CD4-positive, alpha-beta T cell treated with Interleukin-10 for 1 hour (primary cell): Measurements from ENCODE around the gene PNPLA5.
"Not testable (repeated sequence)": the region's sequence is repeated elsewhere in the genome, so short reads cannot be mapped to it uniquely, and the experiment has no call there.

ENCODE experiments used
- DNase-seq: peaks from one replicate; pipeline ENCODE4 v3.0.0-alpha.2; 2020

PNPLA5 gene

DNA sequence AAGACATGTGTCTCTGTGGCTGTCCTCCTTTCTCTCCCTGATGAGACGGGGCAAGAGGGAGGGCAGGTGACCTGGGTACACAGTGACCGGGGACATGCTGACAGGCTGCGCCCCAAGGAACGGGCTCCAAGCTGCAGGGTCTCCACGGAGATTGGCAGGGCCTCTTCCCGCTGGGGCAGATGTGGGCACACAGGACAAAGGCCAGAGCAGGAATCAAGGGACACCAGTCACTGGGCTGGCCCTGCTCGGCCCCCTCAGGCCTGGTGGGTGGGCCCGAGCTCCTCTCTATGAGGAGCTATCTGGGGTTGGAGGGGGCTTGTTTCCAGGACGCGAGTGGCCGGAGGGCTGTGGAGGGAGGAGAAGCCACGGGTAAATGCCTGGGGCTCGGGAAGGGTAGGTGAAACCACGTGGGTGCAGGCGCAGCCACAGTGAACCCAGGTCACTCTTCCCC is 11.2 kb downstream of the PNPLA5 start:
- no peak for DNase-seq

DNA sequence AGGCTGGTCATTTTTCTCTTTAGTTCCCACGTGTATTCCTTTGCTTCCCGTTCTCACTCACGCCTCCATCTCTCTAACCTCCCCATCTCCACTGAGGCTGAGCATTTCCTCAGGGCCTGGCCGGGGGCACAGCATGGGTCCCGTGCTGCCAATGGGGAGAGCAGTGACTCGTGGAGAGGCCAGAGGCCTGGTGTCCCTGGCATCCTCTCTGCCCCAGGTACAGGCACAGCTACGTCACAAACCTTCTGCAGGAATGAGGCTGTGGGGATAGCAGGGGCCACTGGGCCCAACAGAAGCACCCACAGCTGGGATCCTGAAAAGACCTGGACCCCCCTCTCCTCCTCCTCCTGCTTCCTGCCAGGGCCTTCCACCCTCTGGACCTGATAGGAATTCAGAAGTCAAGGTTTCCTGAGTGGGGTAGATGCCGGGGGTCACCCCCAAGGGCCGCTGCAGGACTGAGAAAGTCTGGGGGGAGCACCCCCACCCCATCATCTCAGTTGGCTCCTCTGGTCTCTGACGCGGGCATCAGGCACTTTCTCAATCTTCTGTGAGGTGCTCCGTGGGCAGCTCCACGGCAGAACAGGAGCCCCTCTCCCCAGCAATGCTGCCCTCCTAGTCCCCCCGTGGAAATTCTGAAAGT is 11.8 kb downstream of the PNPLA5 start:
- DNase-seq: no peak

GRCh38 chr22:43878831-43879550 is 12.8 kb downstream of the PNPLA5 start:
- no peak for DNase-seq

DNA sequence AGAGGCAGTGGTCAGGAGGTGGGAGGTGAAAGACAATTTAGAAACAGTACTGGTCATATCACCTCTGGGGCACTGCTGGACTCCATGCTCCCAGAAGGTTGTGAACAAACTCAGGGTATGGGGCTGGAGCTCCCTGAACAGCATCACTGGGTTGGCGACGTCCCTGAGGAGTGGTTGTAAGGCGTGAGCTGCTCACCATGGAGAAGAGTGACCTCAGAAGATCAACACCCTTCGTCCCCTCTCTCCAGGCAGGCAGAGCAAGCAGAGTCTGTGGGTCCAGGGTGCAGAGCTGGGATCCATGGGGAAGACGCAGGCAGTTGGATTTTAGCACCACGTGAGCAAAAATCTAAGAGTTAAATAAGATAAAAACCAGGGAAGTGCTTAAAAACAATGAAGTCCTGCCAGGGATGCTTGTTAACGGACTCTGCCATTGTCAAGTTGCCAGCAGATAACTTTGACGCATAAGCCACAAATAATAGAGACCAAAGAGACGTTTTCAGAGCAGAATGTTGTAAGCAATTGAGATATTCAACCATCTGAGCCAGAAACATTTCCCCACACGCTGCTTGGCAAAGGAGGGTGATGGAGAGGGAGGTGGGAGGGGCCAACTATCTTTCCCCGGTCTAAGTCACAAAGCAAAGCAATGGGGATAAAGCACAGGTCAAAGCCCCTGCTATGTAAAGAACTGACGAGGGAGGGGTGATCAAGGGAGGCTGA is 13.6 kb downstream of the PNPLA5 start:
- no peak for DNase-seq

GRCh38 chr22:43876866-43877509 is 14.8 kb downstream of the PNPLA5 start:
- no peak for DNase-seq

GRCh38 chr22:43869799-43870198 is 22.0 kb downstream of the PNPLA5 start:
- DNase-seq: no peak

DNA sequence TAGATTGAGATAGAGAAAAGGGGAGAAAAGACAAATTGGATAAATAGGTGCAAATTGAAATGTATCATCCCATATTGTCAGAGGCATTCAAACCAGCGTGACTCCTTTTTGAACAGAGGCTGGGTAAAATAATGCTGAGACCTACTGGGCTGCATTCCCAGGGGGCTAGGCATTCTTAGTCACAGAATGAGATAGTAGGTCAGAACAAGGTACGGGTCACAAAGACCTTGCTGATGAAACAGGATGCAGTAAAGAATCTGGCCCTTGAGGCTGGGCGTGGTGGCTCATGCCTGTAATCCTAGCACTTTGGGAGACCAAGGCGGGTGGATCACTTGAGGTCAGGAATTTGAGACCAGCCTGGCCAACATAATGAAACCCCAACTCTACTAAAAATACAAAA is 22.8 kb downstream of the PNPLA5 start:
- DNase-seq: not testable (repeated sequence)

GRCh38 chr22:43867839-43868635 is 23.8 kb downstream of the PNPLA5 start:
- DNase-seq: no peak

- no peak for DNase-seq
Observed at GRCh38 chr22:43862882-43863202, 29.0 kb downstream of the PNPLA5 start.

DNA sequence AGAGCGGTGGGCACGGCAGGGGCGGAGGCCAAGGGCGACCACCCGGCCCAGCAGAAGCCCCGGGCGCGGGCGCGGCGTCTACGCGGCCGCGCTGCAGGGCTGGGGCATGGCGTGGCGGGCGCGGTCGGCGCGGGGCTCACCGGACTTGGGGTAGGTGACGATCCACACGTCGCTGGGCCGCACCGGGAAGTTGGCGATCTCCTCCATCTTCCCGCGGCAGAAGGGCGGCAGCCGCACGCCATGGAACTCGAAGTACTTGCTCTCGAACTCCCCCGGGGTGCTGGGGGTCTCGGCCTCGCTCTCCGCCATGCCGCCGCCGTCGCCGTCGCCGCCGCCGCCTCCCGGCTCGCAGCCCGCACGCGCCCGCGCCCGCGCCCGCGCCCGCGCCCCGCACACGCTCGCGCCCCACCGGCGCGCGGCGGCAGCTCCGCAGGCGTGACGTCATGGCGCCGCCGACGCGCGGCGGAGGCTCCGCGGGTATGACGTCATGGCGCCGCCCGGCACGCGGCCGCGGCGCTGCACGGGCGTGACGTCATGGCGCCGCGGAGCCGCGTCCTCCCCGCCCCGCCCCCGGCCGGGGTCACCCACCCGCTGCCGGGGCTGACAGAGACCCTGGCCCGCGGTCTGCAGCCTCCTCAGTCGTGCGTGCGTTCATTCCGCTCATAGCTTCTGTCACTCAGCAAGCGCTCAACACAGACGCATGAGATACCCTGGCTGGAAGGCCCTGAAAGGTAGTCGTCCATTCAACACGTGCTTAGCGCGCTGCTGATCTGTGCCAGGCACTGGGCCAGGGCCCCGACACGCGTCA is 29.5 kb downstream of the PNPLA5 start, which contains the start of gene SULT4A1:
SULT4A1 (minus strand) TSS at position 440 of the 808 bp plus-strand sequence; CDS start at position 309, 131 bp downstream.
- DNase-seq: no peak

DNA sequence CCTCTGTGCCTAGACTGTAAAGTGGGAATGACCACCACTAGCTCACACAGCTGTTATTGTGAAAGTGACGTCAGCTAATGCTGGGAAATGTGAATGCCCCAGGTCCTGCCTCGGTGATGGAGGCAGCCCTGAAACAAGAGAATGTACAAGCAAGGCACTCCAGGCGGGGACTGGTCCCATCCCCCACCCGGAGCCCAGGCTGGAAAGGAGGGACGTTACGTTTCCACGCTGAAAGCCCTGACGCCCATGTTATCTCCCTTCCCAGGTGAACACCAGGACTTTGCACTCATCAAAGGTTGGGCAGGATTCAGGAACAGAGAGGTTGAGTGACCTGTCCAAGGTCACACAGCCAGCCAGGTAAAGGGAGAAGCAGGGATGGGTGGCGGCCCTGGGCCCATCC is 30.3 kb downstream of the PNPLA5 start:
- no peak for DNase-seq

GRCh38 chr22:43860831-43861230 is 31.0 kb downstream of the PNPLA5 start:
- DNase-seq: no peak

DNA sequence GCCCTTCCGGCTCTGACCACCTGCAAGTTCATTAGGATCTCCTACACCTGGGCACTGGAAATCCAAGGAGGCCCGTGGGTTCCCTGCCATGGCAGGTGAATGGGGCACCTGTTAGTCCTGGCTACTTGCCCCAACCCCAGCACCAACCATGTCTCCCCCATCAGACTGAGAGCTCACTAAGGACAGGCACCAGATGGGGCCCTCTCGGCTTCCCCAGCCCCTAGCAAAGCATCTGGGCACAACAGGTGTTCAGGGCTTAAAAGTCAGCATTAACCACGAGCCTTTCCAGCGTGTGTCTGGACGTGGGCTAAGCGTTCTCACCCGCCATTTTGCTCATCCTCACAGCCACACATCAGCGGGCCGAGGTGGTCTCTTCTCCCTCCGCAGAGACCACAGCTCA is 31.7 kb downstream of the PNPLA5 start:
- DNase-seq: no peak

DNA sequence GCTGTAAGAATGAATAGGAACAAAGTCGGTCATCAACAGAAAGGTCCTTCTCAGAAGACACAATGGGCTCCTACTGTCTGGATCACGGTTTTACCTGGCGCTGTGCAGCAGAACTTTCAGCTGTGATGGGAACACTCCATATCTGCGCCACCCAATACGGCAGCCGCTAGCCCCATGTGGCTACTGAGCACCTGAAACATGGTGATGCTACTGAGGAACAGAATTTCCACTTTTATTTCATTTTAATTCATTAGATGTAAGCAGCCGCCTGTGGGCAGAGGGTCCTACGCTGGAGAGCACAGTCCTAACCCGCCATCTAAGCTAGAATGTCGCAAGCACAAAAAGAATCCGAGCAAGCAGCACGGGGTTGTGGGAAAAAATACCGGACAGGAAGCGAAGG is 32.2 kb downstream of the PNPLA5 start:
- no peak for DNase-seq

DNA sequence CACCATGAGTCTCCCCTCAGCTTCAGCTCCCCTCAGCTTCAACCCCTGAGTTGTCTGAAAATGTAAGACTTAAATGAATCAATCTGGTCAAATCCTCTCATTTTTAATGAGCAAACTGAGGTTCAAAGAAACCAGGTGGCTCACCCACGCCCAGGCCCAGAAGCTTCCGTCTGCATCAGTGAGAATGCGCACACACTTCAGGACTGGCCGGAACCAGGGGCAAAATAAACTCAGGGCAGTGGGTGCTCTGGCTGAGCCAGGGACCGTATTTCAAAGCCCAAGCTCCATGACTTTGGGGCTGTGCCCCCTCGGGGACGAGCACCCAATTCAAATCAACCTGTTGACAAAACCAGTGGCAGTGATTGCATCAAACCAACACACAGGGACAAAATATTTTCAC is 32.6 kb downstream of the PNPLA5 start:
- DNase-seq: no peak

- no peak for DNase-seq
Observed at GRCh38 chr22:43858156-43858895, 33.5 kb downstream of the PNPLA5 start.

DNA sequence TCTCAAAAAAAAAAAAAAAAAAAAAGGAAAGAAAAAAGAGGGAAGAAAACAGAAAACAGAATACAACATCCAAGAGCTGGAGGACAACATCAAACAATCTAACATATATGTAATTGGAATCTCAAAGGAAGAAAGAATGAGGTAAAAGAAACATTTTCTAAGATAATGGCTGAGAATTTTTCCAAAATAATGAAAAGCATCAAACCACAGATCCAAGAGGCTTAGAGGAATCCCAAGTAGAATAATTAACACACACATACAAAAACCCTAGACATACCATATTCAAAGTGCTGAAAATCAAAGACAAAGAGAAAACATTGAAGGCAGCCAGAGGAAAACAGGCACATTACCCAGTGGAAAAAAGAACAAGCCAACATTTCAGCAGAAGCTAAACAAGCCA is 34.4 kb downstream of the PNPLA5 start:
- DNase-seq: no peak

DNA sequence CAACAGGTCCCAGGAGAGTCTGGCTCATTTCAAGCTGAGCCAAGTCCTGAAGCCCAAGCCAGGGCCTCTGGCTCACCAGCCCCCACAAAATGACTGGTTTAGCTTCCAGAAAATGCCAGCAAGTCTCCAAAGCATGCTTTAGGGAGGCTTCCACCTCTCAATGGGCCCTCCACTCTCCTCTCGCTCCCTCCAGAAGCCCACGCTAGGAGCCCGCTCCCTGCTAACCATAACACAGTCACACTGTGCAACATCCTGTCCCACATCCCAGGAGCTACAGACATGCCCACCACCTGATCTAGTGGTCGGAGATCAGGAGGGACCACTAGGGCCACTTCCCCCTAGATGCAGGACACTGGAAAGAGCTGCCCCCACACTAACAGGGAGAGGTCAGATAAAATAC is 36.4 kb downstream of the PNPLA5 start:
- DNase-seq: no peak

DNA sequence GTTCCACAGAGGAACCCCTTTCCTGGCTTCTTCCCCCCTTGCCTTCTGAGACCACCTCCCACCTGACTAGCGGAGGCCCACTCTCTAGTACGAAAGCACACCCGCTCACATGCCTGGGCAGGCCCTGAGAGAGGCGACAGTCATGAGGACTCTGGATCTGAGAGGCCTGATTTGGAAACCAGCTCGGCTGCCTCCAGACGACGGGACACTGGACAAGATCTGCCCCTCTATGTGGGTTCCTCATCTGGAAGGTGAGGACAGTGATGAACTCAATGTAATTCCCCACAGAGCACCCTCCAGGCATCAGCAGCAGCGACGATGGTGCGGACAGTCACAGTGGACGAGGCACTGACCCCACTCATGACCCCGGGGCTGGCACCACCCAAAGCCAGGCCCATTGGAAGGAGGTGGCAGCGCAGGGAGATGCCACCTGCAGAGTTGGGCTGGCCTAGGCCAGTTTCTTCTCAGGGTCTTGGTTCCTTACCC is 37.0 kb downstream of the PNPLA5 start:
- no peak for DNase-seq

GRCh38 chr22:43854121-43854785 is 37.6 kb downstream of the PNPLA5 start:
- DNase-seq: no peak
